Ovary (tissue), 3 donors: Measurements from ENCODE around the gene ANKS1B.

Experiments used
- CTCF ChIP-seq, 3 donors: fragments of 450-650 bp in 2 of 3; fragments of 200-600 bp in 1 of 3; IDR thresholded peaks; one replicate each; pipeline versions ENCODE4 v1.5.1 to v1.8.0; 2016 to 2022; ENCODE audit warnings: antibody characterized with exemption in 3 of 3, mild to moderate bottlenecking in 1 of 3
- EP300 ChIP-seq: sonication (generic); formaldehyde crosslinking; IDR thresholded peaks from one replicate; pipeline ENCODE4 v1.6.1; 2017; ENCODE audit warnings: antibody characterized with exemption
- donor health status: DM: no; HTN: no; CAD: no.

- no peak for TF ChIP-seq EP300
- TF ChIP-seq CTCF (IDR thresholded peaks at IDR 0.05) = no peak
Measured at GRCh38 chr12:100027671-100028070, 42.9 kb upstream of the ANKS1B start.
